Right atrium auricular region (tissue), 2 donors: ENCODE results near the gene SLC26A6. TPM values are rescaled to one million over a fixed set of nuclear protein-coding genes. Genes with fewer than 3 reads are reported as not detected.

Experiments
- DNase-seq: peaks from one replicate; pipeline ENCODE4 v3.0.0-alpha.2; 2019; ENCODE audit warnings: low spot score
- H3K27ac ChIP-seq, 2 donors: fragments of 200-600 bp; sonication (generic); 1 replicate in 1 of 2; 2 replicates in 1 of 2; pipeline ENCODE4 v1.5.1; 2016 to 2019
- H3K27me3 ChIP-seq, 2 donors: fragments of 200-600 bp; sonication (generic); one replicate each; pipeline versions ENCODE4 v1.5.1 to v1.6.0; 2017 to 2019
- H3K36me3 ChIP-seq: fragments of 200-600 bp; sonication (generic); one replicate; pipeline ENCODE4 v1.5.1; 2016
- H3K4me1 ChIP-seq, 2 donors: fragments of 200-600 bp; sonication (generic); one replicate each; pipeline versions ENCODE4 v1.5.1 to v1.6.0; 2017 to 2019
- H3K4me3 ChIP-seq, 2 donors: fragments of 200-600 bp; sonication (generic); 1 replicate in 1 of 2; 2 replicates in 1 of 2; pipeline ENCODE4 v1.5.1; 2017 to 2019; ENCODE audit warnings: mild to moderate bottlenecking in 1 of 2, moderate library complexity in 1 of 2
- H3K9me3 ChIP-seq, 2 donors: fragments of 200-600 bp; sonication (generic); one replicate each; pipeline ENCODE4 v1.5.1; 2019
- total RNA-seq, 2 donors: library from RNA; depleted of rRNA; stranded (reverse); fragments of >200 nt; gene quantifications; one replicate each; pipeline ENCODE4 v1.1.0, GENCODE V29; 2016
- TF ChIP-seq, protein P1 (sequence below), 2 donors: fragments of 200-600 bp; sonication (generic); IDR thresholded peaks; one replicate each; pipeline ENCODE4 v1.5.1; 2019; ENCODE audit warnings: antibody characterized with exemption in 2 of 2

The SLC26A6 gene
- total RNA-seq, 2 donors from 2014 or later = 9.6 to 10.1 TPM

DNA sequence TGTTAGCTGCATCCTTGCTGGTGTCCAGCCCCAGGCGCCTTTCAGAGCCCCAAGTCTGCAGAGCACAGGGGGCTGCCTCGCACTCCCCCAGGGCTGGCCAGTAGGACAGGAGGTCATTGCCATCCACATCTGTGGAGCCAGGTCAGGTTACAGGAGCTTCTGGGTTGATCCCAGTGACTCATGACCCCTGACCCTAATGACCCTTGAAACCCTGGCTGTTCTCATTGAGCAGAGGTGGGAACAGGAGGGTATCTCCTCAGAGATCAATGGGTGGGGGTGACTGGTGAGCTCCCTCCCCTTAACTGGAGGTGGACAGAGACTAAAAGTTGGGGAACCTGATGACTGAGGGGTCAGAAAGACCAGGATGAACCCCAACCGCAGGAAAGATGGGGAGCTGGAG, 6.1 kb upstream of the SLC26A6 start:
- TF ChIP-seq, protein P1, sequence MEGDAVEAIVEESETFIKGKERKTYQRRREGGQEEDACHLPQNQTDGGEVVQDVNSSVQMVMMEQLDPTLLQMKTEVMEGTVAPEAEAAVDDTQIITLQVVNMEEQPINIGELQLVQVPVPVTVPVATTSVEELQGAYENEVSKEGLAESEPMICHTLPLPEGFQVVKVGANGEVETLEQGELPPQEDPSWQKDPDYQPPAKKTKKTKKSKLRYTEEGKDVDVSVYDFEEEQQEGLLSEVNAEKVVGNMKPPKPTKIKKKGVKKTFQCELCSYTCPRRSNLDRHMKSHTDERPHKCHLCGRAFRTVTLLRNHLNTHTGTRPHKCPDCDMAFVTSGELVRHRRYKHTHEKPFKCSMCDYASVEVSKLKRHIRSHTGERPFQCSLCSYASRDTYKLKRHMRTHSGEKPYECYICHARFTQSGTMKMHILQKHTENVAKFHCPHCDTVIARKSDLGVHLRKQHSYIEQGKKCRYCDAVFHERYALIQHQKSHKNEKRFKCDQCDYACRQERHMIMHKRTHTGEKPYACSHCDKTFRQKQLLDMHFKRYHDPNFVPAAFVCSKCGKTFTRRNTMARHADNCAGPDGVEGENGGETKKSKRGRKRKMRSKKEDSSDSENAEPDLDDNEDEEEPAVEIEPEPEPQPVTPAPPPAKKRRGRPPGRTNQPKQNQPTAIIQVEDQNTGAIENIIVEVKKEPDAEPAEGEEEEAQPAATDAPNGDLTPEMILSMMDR (IDR thresholded peaks at IDR 0.05) = no peak
- H3K4me3 ChIP-seq = no peak overlapping the region
- no peaks in the 10 kb centered on the region for H3K27me3 ChIP-seq
- H3K36me3 ChIP-seq = no peaks in the 10 kb centered on the region
- H3K9me3 ChIP-seq = no peaks in the 10 kb centered on the region
- no peak overlapping the region for H3K27ac ChIP-seq
- no peak for DNase-seq
- peaks cover 0 to 5% of the 10 kb centered on the region in 2 donors for H3K4me1 ChIP-seq

DNA sequence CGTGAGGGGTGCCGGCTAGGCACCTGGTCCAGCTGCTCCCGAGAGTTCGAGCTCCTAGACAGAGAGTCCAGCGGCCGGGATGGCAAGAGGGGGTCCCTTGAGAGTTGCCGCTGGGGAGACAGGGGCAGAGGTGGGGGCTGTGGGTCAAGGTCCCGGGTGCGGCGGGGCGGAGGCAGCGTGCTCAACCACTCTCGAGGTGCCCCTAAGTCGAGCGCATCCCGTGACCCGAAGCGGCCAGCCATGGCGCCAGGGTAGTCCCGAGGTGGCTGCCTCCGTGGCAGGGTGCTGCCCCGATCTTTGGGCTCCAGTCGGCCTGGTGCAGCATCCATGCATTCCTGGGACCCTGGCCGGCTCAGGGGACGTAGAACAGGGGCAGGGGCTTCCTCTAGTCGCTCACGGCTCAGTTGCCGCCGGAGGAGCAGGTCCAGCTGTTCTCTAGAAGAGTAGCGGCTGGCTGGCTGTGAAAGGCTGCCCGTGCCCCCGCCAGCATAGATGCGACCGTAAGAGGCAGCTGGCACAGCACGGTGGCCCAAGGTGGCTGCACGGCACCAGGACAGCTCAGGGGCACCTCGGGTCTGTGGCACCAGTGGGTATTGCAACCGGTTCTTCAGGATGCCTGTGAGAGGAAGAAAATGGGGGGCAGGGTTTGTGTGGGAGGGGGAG, 4.8 kb upstream of the SLC26A6 start:
- H3K9me3 ChIP-seq = no peaks in the 10 kb centered on the region
- no peak overlapping the region for H3K27ac ChIP-seq
- no peaks in the 10 kb centered on the region for H3K36me3 ChIP-seq
- TF ChIP-seq, protein P1 (IDR thresholded peaks at IDR 0.05) = no peak
- no peak overlapping the region for H3K4me3 ChIP-seq
- H3K27me3 ChIP-seq = no peaks in the 10 kb centered on the region
- peaks cover 0 to 14% of the 10 kb centered on the region in 2 donors for H3K4me1 ChIP-seq
- DNase-seq = no peak

DNA sequence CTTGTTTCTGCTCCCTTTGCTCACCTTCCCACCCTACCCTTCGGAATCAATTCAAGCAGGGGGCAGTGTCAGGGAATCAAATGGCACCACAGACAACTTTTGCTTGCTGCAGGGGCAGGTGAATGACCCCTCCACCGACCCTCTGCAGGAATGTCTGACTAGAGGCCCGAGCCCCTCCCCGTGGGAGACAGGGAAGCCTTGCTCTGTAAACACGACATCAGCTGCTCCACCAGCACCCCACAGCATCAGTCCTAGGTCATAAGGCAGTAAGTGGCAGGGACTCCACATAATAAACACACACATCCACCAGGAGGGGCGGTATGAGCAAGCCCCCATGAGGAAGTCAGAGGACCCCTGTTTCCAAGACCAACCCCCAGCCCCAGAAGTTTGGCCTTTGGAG, 2.0 kb upstream of the SLC26A6 start:
- H3K27ac ChIP-seq = no peak overlapping the region
- H3K27me3 ChIP-seq = no peaks in the 10 kb centered on the region
- H3K9me3 ChIP-seq = no peaks in the 10 kb centered on the region
- peaks cover 0 to 28% of the 10 kb centered on the region in 2 donors for H3K4me1 ChIP-seq
- no peak for DNase-seq
- H3K4me3 ChIP-seq = no peak overlapping the region
- H3K36me3 ChIP-seq = no peaks in the 10 kb centered on the region
- TF ChIP-seq, protein P1 (IDR thresholded peaks at IDR 0.05) = no peak

DNA sequence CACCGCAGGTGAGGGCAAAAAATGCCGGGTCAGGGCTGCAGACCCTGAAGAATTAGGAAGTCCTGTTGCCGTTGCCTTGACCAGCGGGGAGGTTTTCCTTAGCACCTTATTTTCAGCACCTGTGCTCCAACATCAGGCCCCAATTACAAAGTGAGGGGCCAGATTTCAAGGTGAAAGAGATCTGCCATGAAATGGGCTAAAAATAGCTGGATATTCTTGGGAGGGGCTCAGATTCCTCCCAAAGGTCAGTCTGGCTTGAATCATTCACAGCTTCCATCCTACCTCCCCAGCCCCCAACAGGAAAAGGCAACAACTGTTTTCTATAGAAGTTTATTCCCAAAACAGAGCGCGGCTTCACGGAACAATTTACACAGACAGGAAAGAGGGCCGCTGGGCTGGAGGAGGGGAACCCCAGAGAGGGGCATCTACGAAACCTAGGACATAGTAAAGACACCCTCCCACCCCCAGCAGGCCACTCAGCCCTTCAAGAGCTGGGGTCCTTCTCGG, 941 bp upstream of the SLC26A6 start:
- TF ChIP-seq, protein P1 (IDR thresholded peaks at IDR 0.05) = no peak
- H3K4me1 ChIP-seq = peaks cover 0 to 28% of the 10 kb centered on the region in 2 donors
- peak overlapping the region; percentile 85 to 93 for H3K27ac ChIP-seq
- peak overlapping the region; percentile 90 to 92 for H3K4me3 ChIP-seq
- no peak for DNase-seq
- no peaks in the 10 kb centered on the region for H3K9me3 ChIP-seq
- H3K36me3 ChIP-seq = no peaks in the 10 kb centered on the region
- H3K27me3 ChIP-seq = no peaks in the 10 kb centered on the region

DNA sequence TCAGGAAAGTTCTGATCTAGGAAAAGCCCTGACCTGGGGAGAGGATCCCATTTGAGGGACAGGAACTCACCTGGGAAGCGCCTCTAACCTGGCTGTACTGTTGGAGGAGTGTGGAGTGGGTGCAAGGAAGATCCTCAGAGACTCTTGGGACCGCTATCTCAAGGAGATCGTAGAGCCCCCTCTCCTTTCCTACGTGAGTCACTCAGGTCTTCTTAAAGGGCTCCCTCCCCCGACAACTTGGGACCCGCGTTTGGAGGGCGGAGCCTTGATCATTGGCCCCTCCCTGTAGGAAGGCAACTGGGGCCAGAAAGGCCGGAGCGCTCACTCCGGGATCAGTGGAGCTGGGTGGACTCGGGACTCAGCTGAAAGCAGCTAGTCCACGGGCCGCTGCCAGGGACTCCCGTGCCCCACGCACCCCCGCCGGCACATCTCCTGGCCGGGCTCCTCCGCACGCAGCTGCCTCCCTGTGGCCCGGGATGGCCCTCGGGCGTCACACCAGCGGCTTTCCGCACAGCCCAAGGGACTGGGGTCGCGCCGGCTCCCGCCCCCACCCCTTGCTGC, 520 bp downstream of the SLC26A6 start:
- Histone ChIP-seq H3K4me1 (peaks cover 0 to 28% of the 10 kb centered on the region in 2 donors), H3K36me3 (no peaks in the 10 kb centered on the region), H3K9me3 (no peaks in the 10 kb centered on the region), H3K27me3 (no peaks in the 10 kb centered on the region), H3K27ac (peak overlapping the region; percentile 85 to 93), H3K4me3 (peak overlapping the region; percentile 90 to 92)
- peak; percentile 69 for DNase-seq
- TF ChIP-seq, protein P1 (IDR thresholded peaks at IDR 0.05) = no peak
